ENCODE results near the gene PAQR9.

PAQR9 gene

DNA sequence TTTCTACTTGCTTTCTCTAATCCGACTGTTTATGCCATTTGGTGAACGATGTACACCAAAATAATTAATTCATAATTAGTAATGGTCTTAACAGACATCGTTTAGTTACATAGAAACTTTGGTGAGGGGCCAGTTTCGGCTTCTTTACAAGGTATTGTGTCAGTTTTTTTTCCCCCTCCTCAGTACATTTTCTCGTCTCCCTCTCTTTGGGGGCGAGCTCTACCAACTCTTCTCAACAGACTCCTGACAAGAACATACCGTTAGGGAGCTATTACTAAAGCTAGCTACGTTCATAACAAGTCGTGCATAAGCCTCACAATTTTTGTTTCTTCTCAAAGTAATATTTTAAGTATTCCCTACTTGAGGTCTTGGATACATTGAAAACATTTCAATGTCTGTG, 39.3 kb upstream of the PAQR9 start:
- Histone ChIP-seq H3K4me1 (ENCODE audit: control insufficient read depth in 1 of 2, insufficient read depth in 1 of 2, low read depth in 1 of 2, low read length in 1 of 2) (peaks cover 25 to 27% of the 10 kb centered on the region in 2 experiments), H3K27ac (peak overlapping the region; percentile 93), H3K9me3 (no peaks in the 10 kb centered on the region), H3K4me3 (ENCODE audit: low read depth in 1 of 2, low read length in 1 of 2) (peak overlapping the region in 1 of 2 experiments; percentile 93), H3K36me3 (no peaks in the 10 kb centered on the region), H3K27me3 (no peaks in the 10 kb centered on the region)
- TF ChIP-seq, protein P1, sequence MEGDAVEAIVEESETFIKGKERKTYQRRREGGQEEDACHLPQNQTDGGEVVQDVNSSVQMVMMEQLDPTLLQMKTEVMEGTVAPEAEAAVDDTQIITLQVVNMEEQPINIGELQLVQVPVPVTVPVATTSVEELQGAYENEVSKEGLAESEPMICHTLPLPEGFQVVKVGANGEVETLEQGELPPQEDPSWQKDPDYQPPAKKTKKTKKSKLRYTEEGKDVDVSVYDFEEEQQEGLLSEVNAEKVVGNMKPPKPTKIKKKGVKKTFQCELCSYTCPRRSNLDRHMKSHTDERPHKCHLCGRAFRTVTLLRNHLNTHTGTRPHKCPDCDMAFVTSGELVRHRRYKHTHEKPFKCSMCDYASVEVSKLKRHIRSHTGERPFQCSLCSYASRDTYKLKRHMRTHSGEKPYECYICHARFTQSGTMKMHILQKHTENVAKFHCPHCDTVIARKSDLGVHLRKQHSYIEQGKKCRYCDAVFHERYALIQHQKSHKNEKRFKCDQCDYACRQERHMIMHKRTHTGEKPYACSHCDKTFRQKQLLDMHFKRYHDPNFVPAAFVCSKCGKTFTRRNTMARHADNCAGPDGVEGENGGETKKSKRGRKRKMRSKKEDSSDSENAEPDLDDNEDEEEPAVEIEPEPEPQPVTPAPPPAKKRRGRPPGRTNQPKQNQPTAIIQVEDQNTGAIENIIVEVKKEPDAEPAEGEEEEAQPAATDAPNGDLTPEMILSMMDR (IDR thresholded peaks at IDR 0.05), result no peak

DNA sequence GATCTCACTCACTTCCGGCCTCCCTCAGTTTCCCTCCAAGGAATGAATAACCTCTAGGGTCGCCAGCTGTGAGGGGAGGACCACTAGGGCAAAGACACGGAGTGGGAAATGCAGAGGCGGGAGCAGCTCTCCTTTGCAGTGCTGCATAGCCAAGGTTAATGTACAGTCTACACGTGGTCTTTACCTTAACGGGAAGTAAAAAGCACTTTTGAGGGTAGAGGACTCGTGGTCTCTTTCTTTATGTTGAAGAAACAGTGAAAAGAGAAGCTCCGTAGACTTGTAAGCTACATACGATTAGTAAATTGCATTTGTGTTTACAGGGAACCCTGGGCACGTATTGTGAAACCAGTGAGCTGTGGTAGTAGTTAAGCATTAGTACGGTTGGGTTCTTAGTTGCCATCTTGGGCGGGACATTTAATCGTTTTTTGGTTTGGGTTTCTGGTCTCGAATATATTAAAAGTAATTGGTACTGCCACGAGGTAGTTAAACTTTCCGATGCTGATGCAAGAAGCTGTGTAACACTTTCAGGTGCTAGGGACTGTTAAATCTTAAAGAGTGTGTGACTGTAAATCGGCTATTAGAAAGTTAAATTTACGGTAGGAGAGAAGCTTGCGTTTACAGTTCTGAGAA, 38.7 kb upstream of the PAQR9 start:
- H3K4me3 ChIP-seq (ENCODE audit: low read depth in 1 of 2, low read length in 1 of 2), result peak overlapping the region; percentile 93 to 94
- peaks cover 25 to 27% of the 10 kb centered on the region in 2 experiments for H3K4me1 ChIP-seq (ENCODE audit: control insufficient read depth in 1 of 2, insufficient read depth in 1 of 2, low read depth in 1 of 2, low read length in 1 of 2)
- TF ChIP-seq, protein P1 (IDR thresholded peaks at IDR 0.05), result no peak
- H3K9me3 ChIP-seq, result no peaks in the 10 kb centered on the region
- H3K27me3 ChIP-seq, result peaks cover 3% of the 10 kb centered on the region
- H3K36me3 ChIP-seq, result no peaks in the 10 kb centered on the region
- peak overlapping the region; percentile 93 for H3K27ac ChIP-seq

DNA sequence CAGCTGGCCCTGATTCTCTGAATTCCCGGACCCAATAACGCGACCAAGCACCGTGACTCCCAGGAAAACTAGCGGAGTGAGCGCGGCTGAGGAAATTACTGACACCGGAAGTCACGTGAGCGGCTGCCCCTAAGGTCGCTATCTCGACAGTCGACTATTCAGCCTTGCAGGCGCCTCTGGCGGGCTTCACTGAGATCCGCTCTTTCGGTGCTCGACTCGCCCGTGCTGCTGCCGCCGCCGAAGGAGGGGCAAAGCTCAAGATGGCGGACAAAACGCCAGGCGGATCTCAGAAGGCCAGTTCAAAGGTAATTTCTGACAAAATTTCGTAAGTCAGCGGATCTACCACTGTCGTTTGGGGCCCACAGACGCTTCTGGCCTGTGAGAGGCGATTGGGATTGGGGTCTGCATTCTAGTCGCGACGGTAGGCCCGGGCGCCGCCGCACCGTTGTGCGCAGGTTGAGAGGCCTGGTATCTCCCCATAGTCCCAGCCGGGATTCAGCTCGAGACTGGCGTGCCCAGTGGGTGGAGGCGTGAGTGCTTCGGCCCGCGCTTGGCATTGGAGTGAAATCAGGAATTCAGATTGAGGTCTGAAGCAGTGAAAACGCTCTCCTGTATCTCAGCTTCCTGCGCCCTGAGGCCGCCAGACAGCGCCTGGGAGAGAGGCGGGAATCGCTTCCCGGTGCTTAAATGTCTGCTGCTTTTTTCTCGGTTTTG, 38.1 kb upstream of the PAQR9 start, which contains the start of gene U2SURP:
Gene U2SURP, plus strand, starts transcription at position 202 of the 714 bp plus-strand sequence. Its CDS starts 59 bp downstream, at position 261.
- Histone ChIP-seq H3K36me3 (no peaks in the 10 kb centered on the region), H3K27ac (peak within 1 kb of the TSS; percentile 93), H3K4me1 (ENCODE audit: control insufficient read depth in 1 of 2, insufficient read depth in 1 of 2, low read depth in 1 of 2, low read length in 1 of 2) (peaks cover 25 to 27% of the 10 kb centered on the region in 2 experiments), H3K4me3 (ENCODE audit: low read depth in 1 of 2, low read length in 1 of 2) (peak within 1 kb of the TSS; percentile 93 to 94), H3K9me3 (no peaks in the 10 kb centered on the region), H3K27me3 (peaks cover 5% of the 10 kb centered on the region)
- TF ChIP-seq, protein P1 (IDR thresholded peaks at IDR 0.05), result peak; percentile 64

GRCh38 chr3:143001034-143001368, 37.5 kb upstream of the PAQR9 start:
- Histone ChIP-seq H3K27ac (peak overlapping the region; percentile 93), H3K4me1 (ENCODE audit: control insufficient read depth in 1 of 2, insufficient read depth in 1 of 2, low read depth in 1 of 2, low read length in 1 of 2) (peaks cover 25 to 27% of the 10 kb centered on the region in 2 experiments), H3K36me3 (no peaks in the 10 kb centered on the region), H3K4me3 (ENCODE audit: low read depth in 1 of 2, low read length in 1 of 2) (peak overlapping the region; percentile 93 to 94), H3K27me3 (peaks cover 5% of the 10 kb centered on the region), H3K9me3 (no peaks in the 10 kb centered on the region)
- TF ChIP-seq, protein P1 (IDR thresholded peaks at IDR 0.05), result no peak

GRCh38 chr3:143000528-143000927, 37.1 kb upstream of the PAQR9 start:
- Histone ChIP-seq H3K27me3 (peaks cover 5% of the 10 kb centered on the region), H3K27ac (peak overlapping the region; percentile 93), H3K36me3 (no peaks in the 10 kb centered on the region), H3K9me3 (no peaks in the 10 kb centered on the region), H3K4me3 (ENCODE audit: low read depth in 1 of 2, low read length in 1 of 2) (peak overlapping the region; percentile 93 to 94), H3K4me1 (ENCODE audit: control insufficient read depth in 1 of 2, insufficient read depth in 1 of 2, low read depth in 1 of 2, low read length in 1 of 2) (peaks cover 25 to 27% of the 10 kb centered on the region in 2 experiments)
- TF ChIP-seq, protein P1 (IDR thresholded peaks at IDR 0.05), result no peak

Data from neutrophil (primary cell).